Spinal cord (tissue), 10 donors: ENCODE results near the gene SLC8A1. TPM values are rescaled to one million over a fixed set of nuclear protein-coding genes. Genes with fewer than 3 reads are reported as not detected.

Source experiments
- DNase-seq, 6 donors: peaks; one replicate each; pipeline versions ENCODE4 v3.0.0 to v3.0.0-alpha.2; 2013 to 2015; ENCODE audit warnings: low spot score in 6 of 6, low read depth in 4 of 6
- H3K27ac ChIP-seq: one replicate; pipeline ENCODE4 v1.5.1; 2013; ENCODE audit warnings: low read depth, low read length, control low read depth
- H3K27me3 ChIP-seq: one replicate; pipeline ENCODE4 v1.6.1; 2013; ENCODE audit warnings: low read length; ENCODE audit not compliant: control insufficient read depth, insufficient read depth
- H3K36me3 ChIP-seq: one replicate; pipeline ENCODE4 v1.6.1; 2013; ENCODE audit warnings: low read length; ENCODE audit not compliant: control insufficient read depth, insufficient read depth
- H3K4me1 ChIP-seq: one replicate; pipeline ENCODE4 v1.6.1; 2013; ENCODE audit warnings: low read length; ENCODE audit not compliant: control insufficient read depth, insufficient read depth
- H3K4me3 ChIP-seq: one replicate; pipeline ENCODE4 v1.5.1; 2013; ENCODE audit warnings: low read depth, low read length, control low read depth
- H3K9me3 ChIP-seq: one replicate; pipeline ENCODE4 v1.6.1; 2013; ENCODE audit warnings: low read length; ENCODE audit not compliant: control insufficient read depth, insufficient read depth
- WGBS: methylation state at CpG from one replicate; pipeline ENCODE4 v1.1.5; 2013; ENCODE audit warnings: missing lambda C conversion rate; ENCODE audit not compliant: insufficient coverage; 5-methylcytosine and 5-hydroxymethylcytosine counted together
- polyA plus RNA-seq, 2 donors: library from polyadenylated mRNA; unstranded; fragments of 120-200 nt; gene quantifications; one replicate each; pipeline ENCODE4 v1.2.1, GENCODE V29; 2013; ENCODE audit not compliant: insufficient read length in 2 of 2
- total RNA-seq, 2 donors: library from RNA; depleted of rRNA in 1 of 2; stranded (reverse); fragments of 120-200 nt in 1 of 2; fragments of >200 nt in 1 of 2; gene quantifications; one replicate each; pipeline versions ENCODE4 v1.2.3 to v1.2.4, GENCODE V29; 2013 to 2014
- donor health status: healthy.

Gene SLC8A1
- total and polyA plus RNA-seq, 4 donors: 21.9 to 137 (median 56.3) TPM

DNA sequence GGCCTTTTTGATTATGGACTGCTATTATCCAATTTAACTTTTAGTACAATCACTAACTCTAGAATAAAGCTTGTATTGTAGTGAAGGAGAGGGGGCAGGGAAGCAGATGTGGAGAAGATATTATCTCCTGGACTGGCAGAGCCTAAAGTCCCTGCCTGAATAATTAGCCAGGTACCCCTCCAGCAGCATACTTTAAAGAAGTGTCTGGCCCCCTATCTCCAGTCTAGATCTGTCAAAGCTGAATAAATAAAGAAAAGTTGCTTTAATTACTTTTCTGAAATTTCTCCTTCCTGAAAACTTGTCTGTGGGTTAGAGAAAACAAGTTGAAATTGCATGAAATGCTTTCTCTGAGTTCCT lies 258.2 kb downstream of the SLC8A1 start:
- Histone ChIP-seq H3K4me1 (no peaks in the 10 kb centered on the region), H3K4me3 (no peak overlapping the region), H3K27me3 (no peaks in the 10 kb centered on the region), H3K27ac (no peak overlapping the region), H3K36me3 (no peaks in the 10 kb centered on the region), H3K9me3 (no peaks in the 10 kb centered on the region)
- DNase-seq: no peak

DNA sequence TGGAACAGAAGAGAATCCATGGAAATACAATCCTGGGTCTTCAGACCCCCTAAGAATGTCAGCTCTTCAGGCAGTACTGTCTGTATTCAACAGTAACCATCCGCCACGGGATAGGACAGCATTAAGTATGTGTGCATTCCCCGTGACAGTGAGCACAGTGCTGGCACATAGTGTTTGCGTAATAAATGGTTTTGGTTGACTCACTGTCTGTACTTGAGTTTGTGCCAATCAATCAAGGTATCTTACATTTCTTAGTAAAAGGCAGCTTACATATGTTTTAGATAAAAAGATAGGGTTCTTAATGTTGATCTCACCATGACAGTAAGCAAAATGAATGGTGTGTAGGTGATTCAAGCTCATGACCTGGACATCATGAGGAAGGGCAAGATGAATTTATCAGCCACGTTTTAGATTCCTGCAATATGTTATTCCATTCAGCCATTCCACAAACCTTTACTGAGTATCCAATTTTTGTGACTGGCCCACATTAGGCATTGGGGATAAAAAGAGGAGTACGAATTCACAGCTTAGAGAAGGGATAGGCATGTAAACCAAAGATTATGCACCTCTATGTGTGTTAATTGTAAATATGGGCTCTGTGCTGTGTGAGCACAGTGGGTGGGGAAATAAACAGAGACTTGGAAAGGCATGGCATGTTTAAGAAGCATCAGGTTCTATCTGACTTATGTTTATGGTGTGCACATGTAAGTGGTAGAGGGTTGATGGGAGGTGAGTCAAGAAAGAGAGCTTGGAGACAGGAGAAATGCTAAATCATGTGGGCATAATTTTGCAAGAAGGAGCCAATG lies 258.8 kb downstream of the SLC8A1 start:
- H3K36me3 ChIP-seq: no peaks in the 10 kb centered on the region
- no peaks in the 10 kb centered on the region for H3K4me1 ChIP-seq
- H3K27me3 ChIP-seq: no peaks in the 10 kb centered on the region
- no peak overlapping the region for H3K4me3 ChIP-seq
- H3K27ac ChIP-seq: no peak overlapping the region
- DNase-seq: no peak
- WGBS: 85% methylated on average over 2 of the region's 6 CpGs
- no peaks in the 10 kb centered on the region for H3K9me3 ChIP-seq

DNA sequence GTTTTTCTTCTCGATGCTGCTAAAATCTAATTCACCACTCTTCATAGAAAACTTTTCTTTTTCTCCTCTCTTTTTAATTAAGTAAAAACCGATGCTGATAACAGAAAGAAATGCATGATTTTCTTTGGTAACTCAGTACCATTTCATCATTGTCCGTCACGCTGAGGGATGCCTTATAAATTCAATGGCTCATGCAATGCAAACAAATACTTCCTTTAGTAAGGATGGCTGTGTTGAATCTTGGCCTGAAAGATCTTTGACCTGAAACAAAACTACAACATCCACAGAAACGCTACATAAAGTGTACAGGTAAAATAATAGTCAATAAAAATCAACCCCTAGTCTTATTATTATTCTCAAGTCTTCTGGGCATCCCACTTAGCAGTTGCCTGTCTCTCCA lies 261.4 kb downstream of the SLC8A1 start:
- H3K27ac ChIP-seq: no peak overlapping the region
- H3K36me3 ChIP-seq: no peaks in the 10 kb centered on the region
- no peak overlapping the region for H3K4me3 ChIP-seq
- WGBS: no CpG with 5 or more reads among the region's 5 CpGs
- H3K27me3 ChIP-seq: no peaks in the 10 kb centered on the region
- H3K9me3 ChIP-seq: peaks cover 1% of the 10 kb centered on the region
- H3K4me1 ChIP-seq: no peaks in the 10 kb centered on the region
- no peak for DNase-seq

DNA sequence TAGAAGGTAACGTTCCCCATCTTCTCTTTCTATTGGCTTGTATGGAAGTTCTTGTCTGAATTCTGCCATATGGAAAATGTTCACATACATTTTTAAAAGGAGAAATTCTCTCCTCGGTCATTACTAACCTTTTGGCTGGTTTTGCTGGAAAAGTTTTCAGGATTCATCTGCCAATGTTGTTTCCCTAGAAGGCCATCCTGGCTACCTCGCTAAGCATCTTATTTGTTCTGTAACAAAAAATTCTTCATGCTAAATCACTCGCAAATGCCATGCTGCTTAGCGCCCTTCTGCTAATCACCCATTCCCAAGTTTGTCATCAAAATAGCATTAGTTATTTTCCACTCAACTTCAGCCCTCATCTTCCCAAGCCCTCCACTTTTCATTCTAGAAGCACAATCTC lies 262.0 kb downstream of the SLC8A1 start:
- Histone ChIP-seq H3K4me3 (no peak overlapping the region), H3K27me3 (no peaks in the 10 kb centered on the region), H3K27ac (no peak overlapping the region), H3K9me3 (peaks cover 1% of the 10 kb centered on the region), H3K4me1 (no peaks in the 10 kb centered on the region), H3K36me3 (no peaks in the 10 kb centered on the region)
- peak in 1 of 6 donors; percentile 74 for DNase-seq
- 76% methylated on average over 3 of the region's 5 CpGs for WGBS

DNA sequence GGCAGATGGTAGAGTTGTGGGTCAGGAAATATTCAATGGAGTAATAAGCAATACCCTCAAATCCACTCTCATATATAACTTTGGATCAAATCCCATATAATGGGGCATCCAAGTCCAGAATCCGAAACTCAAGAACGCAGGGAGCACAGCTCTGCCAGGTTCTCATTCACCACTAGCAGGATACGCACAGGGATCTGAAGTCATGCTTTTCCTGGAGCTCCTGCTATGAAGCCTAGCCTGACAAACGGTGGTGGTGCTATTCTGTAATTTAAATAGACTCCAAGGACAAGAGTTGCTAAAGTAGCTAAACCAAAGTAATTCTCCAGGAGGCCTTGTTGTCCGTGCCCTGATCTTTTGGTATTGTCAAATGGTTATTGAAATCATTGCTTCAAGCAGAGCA lies 264.8 kb downstream of the SLC8A1 start:
- no peak for DNase-seq
- Histone ChIP-seq H3K9me3 (peaks cover 1% of the 10 kb centered on the region), H3K4me1 (no peaks in the 10 kb centered on the region), H3K4me3 (no peak overlapping the region), H3K27ac (no peak overlapping the region), H3K27me3 (no peaks in the 10 kb centered on the region), H3K36me3 (no peaks in the 10 kb centered on the region)
- 54% methylated on average over 5 of the region's 5 CpGs for WGBS

DNA sequence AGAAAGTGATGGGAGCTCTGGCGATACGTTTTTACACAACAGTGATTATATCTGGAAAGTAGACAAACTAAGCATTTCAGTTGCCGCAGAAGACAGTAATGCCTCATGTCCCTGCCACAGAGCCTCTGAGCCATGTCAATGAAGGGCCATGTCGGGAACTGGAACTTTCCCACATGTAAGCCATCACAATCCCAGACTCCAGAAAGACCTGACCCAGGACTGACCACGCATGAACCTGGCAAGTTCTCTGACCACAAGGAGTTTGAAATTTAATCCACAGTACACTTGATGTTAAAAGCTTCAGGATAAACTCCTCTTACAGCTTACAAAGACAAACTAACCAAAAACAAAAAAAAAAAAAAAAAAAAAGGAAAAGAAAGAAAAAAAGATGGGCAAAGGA lies 267.3 kb downstream of the SLC8A1 start:
- no peak overlapping the region for H3K27ac ChIP-seq
- peaks cover 1% of the 10 kb centered on the region for H3K9me3 ChIP-seq
- DNase-seq: no peak
- no peaks in the 10 kb centered on the region for H3K36me3 ChIP-seq
- WGBS: 94% methylated on average over 5 of the region's 5 CpGs
- no peaks in the 10 kb centered on the region for H3K4me1 ChIP-seq
- H3K27me3 ChIP-seq: no peaks in the 10 kb centered on the region
- H3K4me3 ChIP-seq: no peak overlapping the region

DNA sequence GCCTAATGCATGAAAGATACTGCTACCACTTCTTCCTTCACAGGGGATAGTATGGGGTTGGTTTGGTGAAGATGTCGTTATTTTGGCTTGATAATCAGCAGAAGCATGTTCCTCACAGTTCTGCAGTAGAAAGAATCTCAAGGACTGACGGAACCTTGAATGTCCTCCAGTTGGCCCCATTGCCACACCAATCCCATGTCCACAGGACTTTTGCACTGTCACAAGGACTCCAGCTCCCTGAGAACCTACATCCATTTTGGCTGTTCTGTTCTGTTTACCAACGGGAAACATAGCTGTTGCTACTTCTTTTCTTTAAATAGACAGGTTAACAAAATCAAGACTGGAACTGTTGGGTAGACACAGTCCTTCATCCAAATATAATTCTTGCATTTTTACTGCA lies 270.0 kb downstream of the SLC8A1 start:
- Histone ChIP-seq H3K36me3 (no peaks in the 10 kb centered on the region), H3K4me1 (no peaks in the 10 kb centered on the region), H3K4me3 (no peak overlapping the region), H3K27ac (no peak overlapping the region), H3K27me3 (no peaks in the 10 kb centered on the region), H3K9me3 (peaks cover 1% of the 10 kb centered on the region)
- 100% methylated on average over 1 of the region's 3 CpGs for WGBS
- DNase-seq: no peak

DNA sequence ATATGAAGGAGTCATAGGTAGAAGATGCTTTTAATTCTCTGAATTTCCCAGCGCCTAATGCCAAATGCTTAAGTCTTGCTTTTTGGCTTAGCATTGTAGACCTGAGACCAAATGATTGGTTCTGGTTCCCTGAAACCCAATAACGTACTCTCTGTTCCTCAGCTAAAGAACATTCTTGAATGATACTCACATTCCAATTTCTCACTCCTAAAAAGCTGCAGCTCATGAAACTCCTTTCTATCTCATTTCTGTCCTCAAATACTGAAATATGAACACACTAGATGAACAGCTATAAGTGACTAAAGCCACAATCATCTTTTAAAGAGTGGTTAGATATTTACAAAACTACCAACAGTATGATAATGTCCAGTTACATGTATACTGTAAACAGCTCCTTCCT lies 272.1 kb downstream of the SLC8A1 start:
- no peak for DNase-seq
- no peak overlapping the region for H3K4me3 ChIP-seq
- no peaks in the 10 kb centered on the region for H3K27me3 ChIP-seq
- 83% methylated on average over 1 of the region's 2 CpGs for WGBS
- H3K27ac ChIP-seq: no peak overlapping the region
- H3K4me1 ChIP-seq: no peaks in the 10 kb centered on the region
- no peaks in the 10 kb centered on the region for H3K36me3 ChIP-seq
- H3K9me3 ChIP-seq: no peaks in the 10 kb centered on the region

DNA sequence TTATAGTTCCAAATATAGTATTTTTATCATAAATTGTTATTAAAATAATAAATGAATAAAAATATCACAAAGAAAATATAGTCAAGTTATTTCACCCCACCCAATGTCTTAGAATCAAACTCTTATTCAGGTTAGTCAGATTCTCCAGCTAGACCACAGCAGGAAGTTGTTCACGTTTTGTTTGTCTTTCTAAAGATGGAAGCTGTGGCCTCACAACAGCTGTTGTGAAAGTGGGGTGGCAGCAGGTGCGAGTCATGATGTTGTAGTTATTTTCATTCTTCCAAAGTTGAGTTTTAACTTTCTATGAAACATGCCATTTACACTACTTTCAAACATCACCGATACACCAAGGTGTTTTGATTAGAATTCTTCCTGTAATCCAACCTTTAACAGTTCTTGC lies 272.9 kb downstream of the SLC8A1 start:
- no CpG with 5 or more reads among the region's 3 CpGs for WGBS
- Histone ChIP-seq H3K36me3 (no peaks in the 10 kb centered on the region), H3K9me3 (no peaks in the 10 kb centered on the region), H3K4me3 (no peak overlapping the region), H3K27ac (no peak overlapping the region), H3K27me3 (no peaks in the 10 kb centered on the region), H3K4me1 (no peaks in the 10 kb centered on the region)
- DNase-seq: no peak

DNA sequence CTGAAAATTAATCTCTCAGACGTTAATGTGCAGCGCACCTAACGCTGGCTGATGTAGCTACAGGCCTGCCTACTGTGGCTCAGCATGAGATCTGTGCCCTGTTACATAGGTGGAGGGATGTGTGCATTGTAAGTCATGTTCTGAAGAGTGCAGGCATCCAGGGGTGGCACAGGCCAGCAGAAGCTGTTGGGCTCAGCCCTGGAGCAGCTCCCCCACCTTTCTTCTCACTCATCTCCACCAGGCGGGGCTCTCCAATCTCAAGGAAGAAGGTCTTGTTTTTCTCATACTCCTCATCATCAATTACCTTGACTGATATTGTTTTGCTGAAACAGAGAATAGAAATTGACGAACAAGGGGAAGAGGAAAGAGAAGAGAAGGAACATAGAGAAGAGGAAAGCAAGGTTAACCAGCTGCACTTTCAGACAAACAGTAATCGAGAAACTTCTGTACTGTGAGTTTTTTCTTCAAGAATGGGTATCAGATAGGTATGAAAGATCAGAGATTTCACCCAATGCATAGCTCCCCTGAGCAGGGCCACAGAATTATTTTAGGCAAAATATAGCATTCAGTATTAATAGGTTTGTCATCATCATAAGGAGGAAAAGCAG lies 273.6 kb downstream of the SLC8A1 start:
- no peaks in the 10 kb centered on the region for H3K36me3 ChIP-seq
- no peak for DNase-seq
- 93% methylated on average over 4 of the region's 6 CpGs for WGBS

More for the DNA sequence above, 273.6 kb downstream of the SLC8A1 start:
- no peaks in the 10 kb centered on the region for H3K4me1 ChIP-seq
- H3K27me3 ChIP-seq: no peaks in the 10 kb centered on the region
- no peak overlapping the region for H3K27ac ChIP-seq
- H3K9me3 ChIP-seq: no peaks in the 10 kb centered on the region
- no peak overlapping the region for H3K4me3 ChIP-seq
